ENCODE data around the gene NWD2.
A peak's percentile ranks its signal among the peaks of the same experiment; 100 is the strongest.

GRCh38 chr4:37453999-37454800 lies 209.7 kb downstream of the NWD2 start:
- no peak for TF ChIP-seq ZNF274 (IDR thresholded peaks at IDR 0.05; ENCODE audit: low read length)
- no peak for TF ChIP-seq ZNF274 (tag by site-specific recombination; IDR thresholded peaks at IDR 0.05; ENCODE audit: borderline replicate concordance)
- no peak for TF ChIP-seq ZNF112 (tag by site-specific recombination; IDR thresholded peaks at IDR 0.05)
- no peak for TF ChIP-seq CTCF (tag by site-specific recombination; IDR thresholded peaks at IDR 0.05)
- TF ChIP-seq GLIS1 (tag by site-specific recombination; IDR thresholded peaks at IDR 0.05) = peak; percentile 13; the same call in 1 of the 2 replicates
- TF ChIP-seq TSHZ1 (tag by site-specific recombination; IDR thresholded peaks at IDR 0.05; ENCODE audit: borderline replicate concordance) = no peak
